ENCODE data around the gene CADPS.

GRCh38 chr3:62812631-62813030 lies 62.6 kb downstream of the CADPS start:
- TF ChIP-seq POLR2A (IDR thresholded peaks at IDR 0.05; ENCODE audit: low read length) (no peak), GATA1 (IDR thresholded peaks at IDR 0.05; ENCODE audit: low read depth, low read length) (no peak)
